HUES48 (cell line): Measurements from ENCODE around the gene GID8.

Experiments used
- H3K27ac ChIP-seq: one replicate; pipeline ENCODE4 v1.7.0; 2013; ENCODE audit warnings: low read depth, low read length, inconsistent platforms
- H3K27me3 ChIP-seq: 2 replicates; pipeline ENCODE4 v1.6.1; 2013; ENCODE audit warnings: mild to moderate bottlenecking, low read length; ENCODE audit not compliant: control insufficient read depth, insufficient read depth
- H3K36me3 ChIP-seq: 2 replicates; pipeline ENCODE4 v1.6.1; 2013; ENCODE audit warnings: low read length; ENCODE audit not compliant: control insufficient read depth, insufficient read depth
- H3K4me1 ChIP-seq: 2 replicates; pipeline ENCODE4 v1.6.1; 2013; ENCODE audit warnings: mild to moderate bottlenecking, low read length; ENCODE audit not compliant: control insufficient read depth, insufficient read depth
- H3K4me3 ChIP-seq: 2 replicates; pipeline ENCODE4 v1.5.1; 2013; ENCODE audit warnings: mild to moderate bottlenecking, low read depth, low read length
- H3K9ac ChIP-seq: 2 replicates; pipeline ENCODE4 v1.6.1; 2013; ENCODE audit warnings: mild to moderate bottlenecking, low read depth, low read length, moderate library complexity
- H3K9me3 ChIP-seq: 2 replicates; pipeline ENCODE4 v1.6.1; 2013; ENCODE audit warnings: low read length; ENCODE audit not compliant: control insufficient read depth, insufficient read depth

The GID8 gene

DNA sequence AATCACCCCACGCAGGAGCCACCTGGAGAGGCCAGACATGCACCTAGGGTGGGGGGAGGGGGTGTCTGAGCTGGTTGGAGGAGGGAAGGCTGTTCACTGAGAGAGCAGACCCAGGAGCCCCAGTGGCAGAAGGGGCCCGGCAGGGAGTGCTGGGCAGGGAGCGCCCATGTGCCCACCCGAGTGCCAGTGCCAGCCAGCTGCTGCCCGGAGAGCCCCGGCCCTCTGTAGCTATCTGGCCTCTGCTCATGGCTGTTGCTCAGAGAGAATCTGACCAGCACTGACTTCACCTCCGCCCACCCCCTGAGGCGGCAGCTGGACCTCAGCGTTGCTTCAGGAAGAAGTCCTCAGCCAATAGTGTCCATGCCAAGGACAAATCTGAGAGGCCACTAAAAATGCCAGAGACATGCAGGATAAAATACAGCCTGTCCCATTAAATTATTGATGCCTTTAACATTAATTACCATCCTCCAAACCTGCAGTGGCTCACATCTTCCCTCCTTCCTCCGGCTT lies 37.4 kb downstream of the GID8 start:
- H3K27me3 ChIP-seq: peaks cover 40% of the 10 kb centered on the region
- no peaks in the 10 kb centered on the region for H3K9me3 ChIP-seq
- H3K27ac ChIP-seq: no peak overlapping the region
- H3K9ac ChIP-seq: no peak overlapping the region
- H3K36me3 ChIP-seq: no peaks in the 10 kb centered on the region
- H3K4me3 ChIP-seq: no peak overlapping the region
- H3K4me1 ChIP-seq: peaks cover 17% of the 10 kb centered on the region

DNA sequence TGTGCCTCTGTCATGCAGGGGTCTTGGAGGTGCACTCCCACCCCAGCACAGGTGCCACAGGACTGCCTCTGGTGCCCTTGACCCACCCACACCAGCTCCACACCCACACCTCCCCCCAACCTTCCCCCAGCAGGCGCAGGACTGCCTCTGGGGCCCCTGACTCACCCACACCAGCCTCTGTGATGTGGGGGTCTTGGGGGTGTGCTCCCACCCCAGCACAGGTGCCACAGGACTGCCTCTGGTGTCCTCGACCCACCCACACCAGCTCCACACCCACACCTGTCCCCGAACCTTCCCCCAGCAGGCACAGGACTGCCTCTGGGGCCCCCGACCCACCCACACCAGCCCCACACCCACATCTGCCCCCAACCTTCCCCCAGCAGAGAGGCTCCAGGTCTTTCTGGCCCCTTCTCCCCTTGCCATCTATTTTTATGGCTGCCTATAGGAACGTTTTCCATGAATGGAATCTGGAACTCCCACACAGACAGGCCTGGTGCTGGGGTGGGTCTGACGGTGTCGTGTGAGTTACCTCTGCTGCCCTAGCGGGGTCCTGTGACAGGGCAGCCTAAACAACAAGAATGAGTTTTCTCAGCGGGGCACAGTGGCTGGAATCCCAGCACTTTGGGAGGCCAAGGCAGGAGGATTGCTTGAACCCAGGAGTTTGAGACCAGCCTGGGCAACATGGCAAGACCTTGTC lies 38.0 kb downstream of the GID8 start:
- Histone ChIP-seq H3K9ac (no peak overlapping the region), H3K4me3 (no peak overlapping the region), H3K27ac (no peak overlapping the region), H3K4me1 (peaks cover 17% of the 10 kb centered on the region), H3K27me3 (peaks cover 40% of the 10 kb centered on the region), H3K9me3 (no peaks in the 10 kb centered on the region), H3K36me3 (no peaks in the 10 kb centered on the region)

DNA sequence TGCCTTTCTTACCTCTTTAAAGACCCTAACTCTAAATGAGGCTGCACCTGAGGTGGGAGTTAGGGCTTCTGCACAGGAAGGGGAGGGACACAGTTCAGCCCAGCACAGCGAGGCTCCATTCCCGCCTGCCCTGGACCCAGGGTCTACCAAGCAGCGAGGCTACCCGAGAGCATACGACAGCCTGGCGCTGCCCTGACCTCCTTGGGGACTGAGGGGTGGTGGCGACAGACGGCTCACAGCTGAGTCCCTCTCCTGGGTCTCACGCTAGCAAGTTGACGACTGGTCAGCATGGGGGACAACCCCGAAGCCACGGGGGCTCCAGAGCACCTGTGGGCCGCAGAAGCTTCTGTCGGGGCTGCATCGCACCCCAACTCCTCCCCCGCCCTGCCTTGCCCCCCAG lies 38.9 kb downstream of the GID8 start:
- Histone ChIP-seq H3K4me3 (no peak overlapping the region), H3K4me1 (peaks cover 17% of the 10 kb centered on the region), H3K9me3 (no peaks in the 10 kb centered on the region), H3K27ac (no peak overlapping the region), H3K36me3 (no peaks in the 10 kb centered on the region), H3K9ac (no peak overlapping the region), H3K27me3 (peaks cover 40% of the 10 kb centered on the region)

DNA sequence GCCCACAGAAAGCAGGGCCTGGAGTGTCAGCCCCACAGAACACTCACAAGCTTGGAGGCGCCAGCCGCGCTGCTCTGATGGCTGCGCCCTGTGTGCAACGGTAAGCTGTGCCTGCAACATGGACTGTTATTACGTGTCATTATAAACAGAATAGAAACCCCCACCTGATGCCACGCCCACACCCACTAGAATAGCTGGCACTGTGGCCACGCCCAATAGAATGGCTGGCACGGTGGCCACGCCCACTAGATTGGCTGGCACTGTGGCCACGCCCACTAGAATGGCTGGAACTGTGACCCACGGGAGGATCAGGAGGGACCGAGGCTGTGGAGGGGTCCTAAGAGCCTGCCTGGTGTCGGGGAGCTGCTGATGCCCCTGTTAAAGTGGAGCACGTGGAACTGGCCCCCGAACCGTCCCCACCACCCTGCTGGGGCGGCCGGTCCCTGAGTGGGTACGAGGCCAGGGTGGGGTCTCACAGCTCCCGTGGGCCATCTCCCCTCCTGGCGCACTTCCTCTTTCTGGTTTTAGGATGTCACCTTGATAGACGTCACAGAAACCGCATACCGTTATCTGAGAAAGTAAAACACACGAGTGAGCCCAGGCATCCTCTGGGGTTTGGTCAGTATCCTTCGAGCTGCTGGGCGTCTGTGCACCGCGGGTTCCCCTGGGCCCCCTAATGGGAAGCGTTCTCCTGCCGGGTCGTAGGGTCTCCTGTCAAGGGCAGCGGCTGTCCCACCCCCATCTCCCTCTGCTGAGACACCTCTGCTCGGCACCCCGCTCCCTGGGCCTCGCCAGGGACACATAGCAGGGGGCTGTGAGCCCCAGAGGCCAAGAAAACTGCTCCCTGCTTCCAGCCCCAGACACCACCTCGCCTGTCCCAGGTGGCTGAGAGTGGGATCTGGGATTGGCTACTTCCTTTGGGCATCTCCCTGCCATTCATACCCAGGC lies 39.9 kb downstream of the GID8 start:
- Histone ChIP-seq H3K27me3 (peaks cover 33% of the 10 kb centered on the region), H3K9ac (no peak overlapping the region), H3K4me3 (no peak overlapping the region), H3K36me3 (no peaks in the 10 kb centered on the region), H3K4me1 (peaks cover 23% of the 10 kb centered on the region), H3K27ac (no peak overlapping the region), H3K9me3 (no peaks in the 10 kb centered on the region)

DNA sequence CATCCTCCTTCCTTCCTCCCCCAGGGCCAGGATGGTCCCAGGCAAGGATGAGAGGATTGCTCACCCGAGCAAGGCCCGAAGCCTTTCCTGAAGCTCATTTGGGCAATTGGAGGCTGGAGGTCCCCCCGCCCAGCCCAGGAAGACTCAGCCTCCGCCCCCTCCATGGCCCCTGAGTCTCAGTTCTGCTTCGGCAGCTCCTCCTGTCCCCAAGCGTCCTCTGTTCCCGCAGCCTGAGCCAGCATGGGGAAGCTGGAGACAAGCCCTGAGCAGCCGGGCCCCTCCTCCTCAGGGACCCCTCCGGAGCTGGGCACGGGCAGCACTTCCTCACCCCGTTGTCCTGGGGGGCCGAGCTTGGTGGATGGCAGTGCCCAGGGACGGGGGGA lies 40.6 kb downstream of the GID8 start:
- Histone ChIP-seq H3K27me3 (peaks cover 26% of the 10 kb centered on the region), H3K9ac (no peak overlapping the region), H3K27ac (no peak overlapping the region), H3K9me3 (no peaks in the 10 kb centered on the region), H3K4me3 (no peak overlapping the region), H3K4me1 (peaks cover 17% of the 10 kb centered on the region), H3K36me3 (no peaks in the 10 kb centered on the region)

DNA sequence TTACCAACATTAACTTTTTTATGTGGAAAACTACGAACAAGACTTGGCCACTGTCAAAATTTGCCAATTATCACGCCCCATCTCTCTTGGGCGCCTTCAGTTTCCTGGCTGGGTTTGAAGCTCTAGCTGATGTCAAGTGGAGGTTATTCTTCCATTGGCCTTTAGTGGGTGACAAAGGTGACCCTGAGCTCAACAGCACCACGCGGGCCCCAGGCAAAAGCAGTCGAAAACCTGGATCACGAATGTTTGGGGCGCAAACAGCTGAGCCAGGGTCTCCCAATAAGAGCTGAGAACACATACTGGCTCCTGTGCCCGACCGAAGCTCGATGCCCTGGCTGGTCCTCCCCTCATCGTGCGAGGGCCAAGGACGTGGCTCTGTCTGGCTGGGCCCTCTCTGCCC lies 41.4 kb downstream of the GID8 start:
- Histone ChIP-seq H3K27me3 (peaks cover 20% of the 10 kb centered on the region), H3K9me3 (no peaks in the 10 kb centered on the region), H3K4me1 (peaks cover 14% of the 10 kb centered on the region), H3K4me3 (no peak overlapping the region), H3K9ac (no peak overlapping the region), H3K27ac (no peak overlapping the region), H3K36me3 (no peaks in the 10 kb centered on the region)

DNA sequence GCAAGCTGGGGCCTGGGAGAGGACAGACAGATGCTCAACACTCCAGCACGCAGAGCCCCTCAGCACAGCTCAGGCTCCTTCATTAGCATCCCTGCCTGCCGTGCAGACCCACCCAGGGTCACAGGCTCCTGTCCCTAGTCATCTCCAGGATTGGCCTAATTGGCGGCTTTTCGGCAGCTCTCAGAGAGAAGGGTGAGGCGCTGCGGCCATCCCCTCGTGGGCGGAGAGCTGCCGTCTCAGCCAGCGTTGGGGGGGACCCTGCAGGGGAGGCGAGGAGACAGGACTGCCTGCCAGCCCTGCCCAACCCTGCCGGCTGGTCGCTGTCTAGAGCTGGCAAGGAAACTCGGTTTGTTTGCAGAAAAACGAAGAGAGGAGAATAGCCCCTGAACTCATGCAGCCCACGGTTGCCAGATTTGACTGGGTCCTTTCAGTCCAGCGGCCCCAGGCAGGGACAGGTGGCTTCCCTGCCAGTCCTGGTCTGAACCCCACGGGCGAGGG lies 42.0 kb downstream of the GID8 start:
- Histone ChIP-seq H3K27me3 (peaks cover 14% of the 10 kb centered on the region), H3K9me3 (no peaks in the 10 kb centered on the region), H3K4me1 (peaks cover 11% of the 10 kb centered on the region), H3K9ac (no peak overlapping the region), H3K36me3 (no peaks in the 10 kb centered on the region), H3K4me3 (no peak overlapping the region), H3K27ac (no peak overlapping the region)

DNA sequence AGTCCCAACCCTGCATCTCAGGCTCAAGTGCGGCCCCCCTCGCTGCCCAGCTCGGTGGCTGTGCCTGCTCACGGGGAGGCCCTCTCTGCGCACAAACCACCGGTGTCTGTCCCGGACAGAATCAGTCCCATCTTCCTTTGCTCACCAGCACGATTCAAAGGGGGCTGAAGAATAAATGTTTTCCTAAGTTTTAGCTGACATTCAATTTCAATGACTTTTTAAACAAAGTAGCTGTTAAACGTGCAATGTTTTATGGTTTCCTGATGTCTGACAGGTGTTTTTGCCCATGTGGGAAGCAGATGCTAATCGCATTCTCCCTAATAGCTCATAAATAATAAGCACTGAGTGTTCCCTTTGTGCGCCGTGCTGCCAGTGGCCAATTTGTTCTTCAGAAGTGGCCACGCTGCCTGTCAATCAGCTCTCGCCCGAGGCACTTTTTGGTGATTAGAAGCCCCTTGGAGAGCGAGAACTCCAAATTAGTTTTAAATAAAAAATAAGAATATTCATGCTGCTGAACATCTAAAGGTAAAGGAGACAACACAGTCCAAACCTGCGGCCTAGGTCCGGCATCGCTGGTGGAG lies 42.5 kb downstream of the GID8 start:
- Histone ChIP-seq H3K27ac (no peak overlapping the region), H3K9ac (no peak overlapping the region), H3K4me3 (no peak overlapping the region), H3K4me1 (peaks cover 10% of the 10 kb centered on the region; the same call in 1 of the 2 replicates), H3K9me3 (no peaks in the 10 kb centered on the region), H3K27me3 (peaks cover 9% of the 10 kb centered on the region; the same call in 1 of the 2 replicates), H3K36me3 (no peaks in the 10 kb centered on the region)

DNA sequence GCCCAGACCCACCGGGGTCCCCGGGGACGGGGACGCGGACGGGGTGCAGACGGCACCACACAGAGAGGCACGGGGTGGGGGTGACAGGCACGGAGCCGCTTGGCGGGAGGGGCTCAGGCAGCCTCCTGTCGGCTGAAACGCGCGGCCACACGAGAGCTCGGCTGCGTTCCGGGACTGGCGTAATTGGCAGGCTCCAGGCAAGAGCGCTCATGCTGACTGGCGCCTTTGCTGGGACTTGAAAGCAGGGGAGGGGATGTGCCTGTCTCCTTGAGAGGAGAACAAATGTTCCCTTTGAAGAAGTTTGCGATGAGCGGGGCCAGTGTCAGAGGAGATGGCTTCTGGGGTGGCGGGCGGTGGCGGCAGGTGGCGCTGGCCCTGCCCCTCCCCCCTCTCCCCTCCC lies 43.0 kb downstream of the GID8 start:
- H3K9me3 ChIP-seq: no peaks in the 10 kb centered on the region
- H3K27me3 ChIP-seq: peaks cover 5% of the 10 kb centered on the region; the same call in 1 of the 2 replicates
- H3K4me3 ChIP-seq: no peak overlapping the region
- no peaks in the 10 kb centered on the region for H3K36me3 ChIP-seq
- H3K4me1 ChIP-seq: peaks cover 10% of the 10 kb centered on the region; the same call in 1 of the 2 replicates
- H3K27ac ChIP-seq: no peak overlapping the region
- no peak overlapping the region for H3K9ac ChIP-seq

DNA sequence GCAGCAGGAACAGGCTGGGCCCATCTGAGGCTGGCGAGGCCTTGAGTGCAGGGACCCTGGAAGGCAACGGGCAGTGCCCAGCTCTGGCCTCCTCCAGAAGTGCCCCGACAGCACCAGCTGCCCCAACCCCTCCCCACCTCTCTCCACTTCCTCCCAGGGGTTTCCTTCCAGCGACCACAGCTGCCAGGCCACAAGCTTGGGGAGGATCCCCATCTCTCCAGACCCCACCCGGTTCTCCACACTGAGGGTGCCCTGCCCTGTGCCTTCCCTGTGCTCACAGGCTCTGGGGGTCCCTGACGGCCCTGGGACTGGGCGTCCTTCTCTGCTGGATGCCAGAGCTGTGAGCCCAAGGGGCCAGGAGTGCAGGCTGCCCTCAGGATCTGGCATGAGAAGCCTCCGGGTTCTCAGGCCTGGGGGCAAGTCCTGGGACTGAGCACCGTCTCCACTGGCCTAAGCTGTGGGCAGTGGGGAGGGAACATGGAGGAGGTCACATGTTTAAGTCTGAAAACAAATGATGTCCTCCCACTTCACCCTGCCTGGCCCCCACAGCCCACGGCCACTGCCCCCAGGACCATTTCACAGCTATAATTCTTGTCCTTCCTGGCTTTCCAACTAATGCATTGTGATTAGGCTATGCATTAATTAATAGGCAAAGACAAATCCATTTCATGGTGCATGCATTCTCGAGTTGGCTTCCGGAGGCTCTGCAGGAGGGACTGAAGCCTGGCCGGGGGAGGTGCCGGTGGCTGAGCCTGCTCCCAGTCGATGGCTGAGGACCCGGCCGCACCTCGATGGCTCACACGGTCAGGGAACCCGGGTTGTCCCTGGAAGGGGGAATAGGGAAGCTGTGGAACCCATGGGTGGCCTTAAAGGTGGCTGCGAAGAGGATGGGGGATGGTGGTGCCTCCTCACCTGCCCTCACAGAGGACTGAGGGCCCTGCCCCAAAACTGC lies 44.5 kb downstream of the GID8 start:
- Histone ChIP-seq H3K27me3 (no peaks in the 10 kb centered on the region; the same call in 1 of the 2 replicates), H3K4me3 (no peak overlapping the region), H3K9me3 (no peaks in the 10 kb centered on the region), H3K4me1 (peaks cover 16% of the 10 kb centered on the region), H3K9ac (no peak overlapping the region), H3K36me3 (no peaks in the 10 kb centered on the region), H3K27ac (no peak overlapping the region)
